Measurements from ENCODE around the gene PHKG2. TPM values are rescaled to one million over a fixed set of nuclear protein-coding genes. Genes with fewer than 3 reads are reported as not detected.
A peak's percentile ranks its signal among the peaks of the same experiment; 100 is the strongest.

Gene PHKG2
- total RNA-seq, 1 experiment from 2014 or later: 30.9 TPM

DNA sequence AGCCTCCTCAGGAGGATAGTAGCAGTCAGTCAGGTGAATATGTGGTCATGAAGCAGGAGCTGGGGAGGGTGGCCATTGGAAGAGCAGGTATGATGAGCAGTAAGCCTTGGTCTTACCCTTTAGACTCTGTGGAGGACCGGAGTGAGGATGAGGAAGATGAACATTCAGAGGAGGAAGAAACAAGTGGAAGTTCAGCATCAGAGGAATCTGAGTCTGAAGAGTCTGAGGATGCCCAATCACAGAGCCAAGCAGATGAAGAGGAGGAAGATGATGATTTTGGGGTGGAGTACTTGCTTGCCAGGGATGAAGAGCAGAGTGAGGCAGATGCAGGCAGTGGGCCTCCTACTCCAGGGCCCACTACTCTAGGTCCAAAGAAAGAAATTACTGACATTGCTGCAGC lies 36.5 kb upstream of the PHKG2 start:
- TF ChIP-seq EZH2phosphoT487 (IDR thresholded peaks at IDR 0.05; ENCODE audit: borderline replicate concordance, low read length) (no peak), CTCF (conservative IDR thresholded peaks at IDR 0.05; ENCODE audit: low read depth, low read length) (no peak), EZH2 (IDR thresholded peaks at IDR 0.05; ENCODE audit: low read length, unreplicated experiment) (no peak)
- no peak for ATAC-seq
- Histone ChIP-seq H2AFZ (ENCODE audit: low read length) (no peak overlapping the region), H3K9me3 (ENCODE audit: low read length) (no peaks in the 10 kb centered on the region), H3K4me1 (ENCODE audit: insufficient read depth, low read length) (peaks cover 16% of the 10 kb centered on the region), H3K9me2 (replicated peaks; ENCODE audit: low read length) (no peaks in the 10 kb centered on the region), H3K27me3 (ENCODE audit: low read length) (no peaks in the 10 kb centered on the region), H3K4me2 (ENCODE audit: low read length) (no peak overlapping the region), H3K36me3 (ENCODE audit: low read depth, low read length) (peaks cover 72% of the 10 kb centered on the region), H3K9ac (ENCODE audit: low read length) (no peak overlapping the region), H3K4me3 (ENCODE audit: low read length) (no peak overlapping the region), H3F3A (ENCODE audit: low read length, unreplicated experiment) (no peaks in the 10 kb centered on the region), H3K27ac (ENCODE audit: low read length) (no peak overlapping the region), H4K20me1 (ENCODE audit: low read length) (no peaks in the 10 kb centered on the region; the same call in 1 of the 2 replicates), H3K79me2 (ENCODE audit: low read length) (peaks cover 17% of the 10 kb centered on the region)
- intact Hi-C loops (cut with micrococcal nuclease): no loop called here
- DNase-seq: no peak
- CTCF ChIA-PET: no interaction called here
- TSS peak; percentile 59 for BruUV-seq (replicated peaks)
- POLR2A ChIA-PET (ENCODE audit: unreplicated experiment): no interaction called here

DNA sequence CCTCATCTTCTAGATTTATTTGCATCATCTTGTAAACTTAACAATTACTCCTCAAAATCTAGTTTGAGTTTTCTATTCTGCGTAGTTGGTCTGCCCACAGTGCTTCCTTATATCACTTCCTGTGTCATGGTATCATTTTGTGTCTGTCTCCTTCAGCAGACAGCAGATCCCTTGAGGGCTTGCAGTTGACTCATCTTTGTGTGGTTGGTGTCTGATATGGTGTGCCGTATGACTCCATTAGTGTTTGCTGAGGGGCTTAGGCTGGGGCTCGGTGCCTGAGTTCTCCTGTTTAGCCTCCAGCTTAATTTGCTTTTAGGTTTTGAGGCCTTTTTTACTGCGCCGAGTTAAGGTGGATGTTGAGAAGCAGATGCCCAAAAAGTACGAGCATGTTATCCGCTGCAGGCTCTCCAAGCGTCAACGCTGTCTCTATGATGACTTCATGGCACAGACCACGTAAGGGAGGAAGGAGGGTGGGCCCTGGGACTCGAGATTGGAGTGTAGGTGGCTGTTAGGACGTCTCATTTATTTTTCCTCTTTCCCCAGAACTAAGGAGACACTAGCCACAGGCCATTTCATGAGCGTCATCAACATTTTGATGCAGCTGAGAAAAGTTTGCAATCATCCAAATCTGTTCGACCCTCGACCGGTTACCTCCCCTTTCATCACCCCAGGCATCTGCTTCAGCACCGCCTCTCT lies 32.3 kb upstream of the PHKG2 start:
- H3K4me2 ChIP-seq (ENCODE audit: low read length): no peak overlapping the region
- TF ChIP-seq CTCF (conservative IDR thresholded peaks at IDR 0.05; ENCODE audit: low read depth, low read length): no peak
- no peak for TF ChIP-seq EZH2phosphoT487 (IDR thresholded peaks at IDR 0.05; ENCODE audit: borderline replicate concordance, low read length)
- TF ChIP-seq EZH2 (IDR thresholded peaks at IDR 0.05; ENCODE audit: low read length, unreplicated experiment): no peak
- ChIA-PET POLR2A (ENCODE audit: unreplicated experiment) (no interaction called here), CTCF (interaction anchor here (0.6 kb wide), 1 partner anchor 21 kb away, joined by 3 read pairs; no protein-coding TSS in a partner anchor)
- no peaks in the 10 kb centered on the region for H3K27me3 ChIP-seq (ENCODE audit: low read length)
- intact Hi-C loops (cut with micrococcal nuclease): no loop called here
- H3K4me3 ChIP-seq (ENCODE audit: low read length): no peak overlapping the region
- no peak overlapping the region for H2AFZ ChIP-seq (ENCODE audit: low read length)
- peaks cover 24% of the 10 kb centered on the region for H3K4me1 ChIP-seq (ENCODE audit: insufficient read depth, low read length)
- no peaks in the 10 kb centered on the region for H3F3A ChIP-seq (ENCODE audit: low read length, unreplicated experiment)
- H3K27ac ChIP-seq (ENCODE audit: low read length): 0 out of 2 replicates have a peak overlapping the region, but pooled peaks have one; percentile 10
- BruUV-seq (replicated peaks): no TSS peak
- peak; percentile 47; the same call in 1 of the 2 replicates for ATAC-seq
- no peak overlapping the region for H3K9ac ChIP-seq (ENCODE audit: low read length)
- no peaks in the 10 kb centered on the region for H3K9me3 ChIP-seq (ENCODE audit: low read length)
- H3K79me2 ChIP-seq (ENCODE audit: low read length): peaks cover 30% of the 10 kb centered on the region
- peak; percentile 25 for DNase-seq
- H3K9me2 ChIP-seq (replicated peaks; ENCODE audit: low read length): no peaks in the 10 kb centered on the region
- H3K36me3 ChIP-seq (ENCODE audit: low read depth, low read length): peaks cover 59% of the 10 kb centered on the region
- no peaks in the 10 kb centered on the region; the same call in 1 of the 2 replicates for H4K20me1 ChIP-seq (ENCODE audit: low read length)

DNA sequence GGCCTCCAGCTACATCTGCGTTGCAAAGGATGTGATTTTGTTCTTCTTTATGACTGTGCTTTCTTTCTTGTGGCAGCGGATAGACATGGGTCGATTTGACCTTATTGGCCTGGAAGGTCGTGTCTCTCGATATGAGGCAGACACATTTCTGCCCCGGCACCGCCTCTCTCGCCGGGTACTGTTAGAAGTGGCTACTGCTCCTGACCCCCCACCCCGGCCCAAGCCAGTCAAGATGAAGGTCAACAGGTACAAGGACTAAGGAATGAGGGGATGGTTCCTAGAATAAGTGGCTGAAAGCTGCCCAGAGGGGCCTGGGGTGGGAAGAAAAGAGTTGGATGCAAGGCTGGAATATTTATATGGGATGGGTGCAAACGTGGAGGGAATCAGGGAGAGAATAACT lies 28.1 kb upstream of the PHKG2 start:
- Histone ChIP-seq H3K9me2 (replicated peaks; ENCODE audit: low read length) (no peaks in the 10 kb centered on the region), H3K9ac (ENCODE audit: low read length) (no peak overlapping the region), H3K36me3 (ENCODE audit: low read depth, low read length) (peaks cover 65% of the 10 kb centered on the region), H3K4me2 (ENCODE audit: low read length) (no peak overlapping the region), H3F3A (ENCODE audit: low read length, unreplicated experiment) (no peaks in the 10 kb centered on the region), H3K4me3 (ENCODE audit: low read length) (no peak overlapping the region), H3K9me3 (ENCODE audit: low read length) (no peaks in the 10 kb centered on the region), H3K4me1 (ENCODE audit: insufficient read depth, low read length) (peaks cover 33% of the 10 kb centered on the region), H3K79me2 (ENCODE audit: low read length) (peaks cover 56% of the 10 kb centered on the region), H2AFZ (ENCODE audit: low read length) (no peak overlapping the region), H3K27ac (ENCODE audit: low read length) (peak overlapping the region; percentile 94; the same call in 1 of the 2 replicates), H3K27me3 (ENCODE audit: low read length) (no peaks in the 10 kb centered on the region), H4K20me1 (ENCODE audit: low read length) (no peaks in the 10 kb centered on the region)
- DNase-seq (no peak), ATAC-seq (no peak)
- ChIA-PET CTCF (interaction anchor here (0.5 kb wide), 1 partner anchor 631 kb away, joined by 8 read pairs; no protein-coding TSS in a partner anchor), POLR2A (ENCODE audit: unreplicated experiment) (no interaction called here)
- no peak for TF ChIP-seq EZH2phosphoT487 (IDR thresholded peaks at IDR 0.05; ENCODE audit: borderline replicate concordance, low read length)
- TF ChIP-seq EZH2 (IDR thresholded peaks at IDR 0.05; ENCODE audit: low read length, unreplicated experiment): no peak
- TF ChIP-seq CTCF (conservative IDR thresholded peaks at IDR 0.05; ENCODE audit: low read depth, low read length): no peak
- BruUV-seq (replicated peaks): no TSS peak
- intact Hi-C loops (cut with micrococcal nuclease): no loop called here
